Stomach (tissue), 4 donors: Measurements from ENCODE around the gene PIEZO2.

ENCODE experiments used
- CTCF ChIP-seq, 7 experiments: fragments of 450-650 bp in 4 of 7; fragments of 200-600 bp in 3 of 7; sonication (generic) in 3 of 7; IDR thresholded peaks; one replicate each; pipeline ENCODE4 v1.5.1; 2016 to 2019; ENCODE audit warnings: antibody characterized with exemption in 7 of 7, control low read depth in 2 of 7, mild to moderate bottlenecking in 1 of 7
- POLR2A ChIP-seq, 4 donors: fragments of 450-650 bp; IDR thresholded peaks; one replicate each; pipeline ENCODE4 v1.6.1; 2016; ENCODE audit warnings: antibody characterized with exemption in 4 of 4, control low read depth in 2 of 4, mild to moderate bottlenecking in 1 of 4, moderate library complexity in 1 of 4

GRCh38 chr18:10893761-10894160 lies 255.6 kb downstream of the PIEZO2 start:
- no peak for TF ChIP-seq POLR2A (IDR thresholded peaks at IDR 0.05)
- no peak for TF ChIP-seq CTCF (IDR thresholded peaks at IDR 0.05)
